ENCODE data around the gene RPP25.

Gene RPP25

DNA sequence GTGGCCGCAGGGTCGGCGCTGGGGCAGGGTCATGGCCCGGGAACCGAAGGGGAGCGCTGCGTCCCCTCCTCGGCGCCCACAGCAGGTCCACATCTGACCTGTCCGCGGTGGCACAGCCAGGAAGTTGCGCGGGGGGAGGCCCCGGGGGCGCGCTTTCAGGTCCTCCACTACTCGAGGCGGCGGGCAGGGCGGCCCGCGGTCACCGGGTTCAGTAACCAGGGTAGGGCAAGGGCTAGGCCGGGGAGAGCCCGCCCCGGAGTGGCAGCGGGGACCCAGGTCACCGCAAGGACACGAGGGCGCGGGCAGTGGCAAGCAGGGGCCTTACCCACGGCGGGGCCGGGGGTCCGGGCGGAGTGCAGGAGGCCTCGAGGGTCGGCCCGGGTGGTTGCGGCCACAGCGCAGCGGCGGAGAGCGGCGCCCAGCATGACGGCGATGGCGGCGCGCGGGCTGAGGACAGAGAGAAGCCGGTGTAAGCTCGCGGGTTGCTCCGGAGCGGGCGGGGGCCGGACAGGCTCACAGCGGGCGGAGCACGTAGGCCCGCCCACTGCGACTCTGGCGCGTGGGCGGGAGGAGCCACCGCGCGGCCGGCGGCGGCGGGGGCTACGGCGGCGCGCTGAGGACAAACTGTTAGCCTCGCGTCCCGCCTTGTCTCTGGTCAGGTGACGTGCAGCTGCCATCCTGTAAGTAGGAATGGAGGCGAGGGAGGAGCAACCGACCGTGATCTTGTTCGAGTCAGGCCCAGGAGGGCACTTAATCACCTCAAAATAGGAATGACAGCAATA is 18.8 kb downstream of the RPP25 start, which contains the start of gene COX5A (continued):
- no peak for TF ChIP-seq ZNF473 (tag by site-specific recombination; IDR thresholded peaks at IDR 0.05)
- peak; percentile 74 for TF ChIP-seq IKZF3 (tag by site-specific recombination; IDR thresholded peaks at IDR 0.05)
- TF ChIP-seq WT1 (tag by site-specific recombination; IDR thresholded peaks at IDR 0.05) = peak; percentile 10
- peak; percentile 90 for TF ChIP-seq GLIS2 (tag by site-specific recombination; IDR thresholded peaks at IDR 0.05)
- TF ChIP-seq ZNF37A (tag by site-specific recombination; IDR thresholded peaks at IDR 0.05) = no peak
- no peak for TF ChIP-seq ELK4 (IDR thresholded peaks at IDR 0.05; ENCODE audit: borderline replicate concordance, low read depth, low read length)
- TF ChIP-seq PRDM1 (tag by site-specific recombination; IDR thresholded peaks at IDR 0.05) = no peak
- TF ChIP-seq ZNF26 (tag by site-specific recombination; IDR thresholded peaks at IDR 0.05) = no peak
- no peak for TF ChIP-seq ZFP69B (tag by site-specific recombination; IDR thresholded peaks at IDR 0.05)
- no peak for TF ChIP-seq ZNF624 (tag by site-specific recombination; IDR thresholded peaks at IDR 0.05)
- no peak for TF ChIP-seq RBAK (tag by site-specific recombination; IDR thresholded peaks at IDR 0.05)
- TF ChIP-seq ZIC2 (tag by site-specific recombination; IDR thresholded peaks at IDR 0.05) = peak; percentile 94
- no peak for TF ChIP-seq SALL2 (tag by site-specific recombination; IDR thresholded peaks at IDR 0.05; ENCODE audit: borderline replicate concordance)
- TF ChIP-seq ZNF133 (tag by site-specific recombination; IDR thresholded peaks at IDR 0.05) = no peak
- TF ChIP-seq KLF7 (tag by site-specific recombination; IDR thresholded peaks at IDR 0.05; ENCODE audit: borderline replicate concordance) = no peak
- TF ChIP-seq TCF7L2 (IDR thresholded peaks at IDR 0.05; ENCODE audit: borderline replicate concordance, low read depth, low read length) = no peak
- peak; percentile 86 for TF ChIP-seq YY2 (tag by site-specific recombination; IDR thresholded peaks at IDR 0.05)
- TF ChIP-seq, protein P1, sequence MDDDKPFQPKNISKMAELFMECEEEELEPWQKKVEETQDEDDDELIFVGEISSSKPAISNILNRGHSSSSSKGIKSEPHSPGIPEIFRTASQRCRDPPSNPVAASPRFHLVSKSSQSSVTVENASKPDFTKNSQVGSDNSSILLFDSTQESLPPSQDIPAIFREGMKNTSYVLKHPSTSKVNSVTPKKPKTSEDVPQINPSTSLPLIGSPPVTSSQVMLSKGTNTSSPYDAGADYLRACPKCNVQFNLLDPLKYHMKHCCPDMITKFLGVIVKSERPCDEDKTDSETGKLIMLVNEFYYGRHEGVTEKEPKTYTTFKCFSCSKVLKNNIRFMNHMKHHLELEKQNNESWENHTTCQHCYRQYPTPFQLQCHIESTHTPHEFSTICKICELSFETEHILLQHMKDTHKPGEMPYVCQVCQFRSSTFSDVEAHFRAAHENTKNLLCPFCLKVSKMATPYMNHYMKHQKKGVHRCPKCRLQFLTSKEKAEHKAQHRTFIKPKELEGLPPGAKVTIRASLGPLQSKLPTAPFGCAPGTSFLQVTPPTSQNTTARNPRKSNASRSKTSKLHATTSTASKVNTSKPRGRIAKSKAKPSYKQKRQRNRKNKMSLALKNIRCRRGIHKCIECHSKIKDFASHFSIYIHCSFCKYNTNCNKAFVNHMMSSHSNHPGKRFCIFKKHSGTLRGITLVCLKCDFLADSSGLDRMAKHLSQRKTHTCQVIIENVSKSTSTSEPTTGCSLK (tag by site-specific recombination; IDR thresholded peaks at IDR 0.05) = no peak
- no peak for TF ChIP-seq ZNF155 (tag by site-specific recombination; IDR thresholded peaks at IDR 0.05)
- TF ChIP-seq, protein P2, sequence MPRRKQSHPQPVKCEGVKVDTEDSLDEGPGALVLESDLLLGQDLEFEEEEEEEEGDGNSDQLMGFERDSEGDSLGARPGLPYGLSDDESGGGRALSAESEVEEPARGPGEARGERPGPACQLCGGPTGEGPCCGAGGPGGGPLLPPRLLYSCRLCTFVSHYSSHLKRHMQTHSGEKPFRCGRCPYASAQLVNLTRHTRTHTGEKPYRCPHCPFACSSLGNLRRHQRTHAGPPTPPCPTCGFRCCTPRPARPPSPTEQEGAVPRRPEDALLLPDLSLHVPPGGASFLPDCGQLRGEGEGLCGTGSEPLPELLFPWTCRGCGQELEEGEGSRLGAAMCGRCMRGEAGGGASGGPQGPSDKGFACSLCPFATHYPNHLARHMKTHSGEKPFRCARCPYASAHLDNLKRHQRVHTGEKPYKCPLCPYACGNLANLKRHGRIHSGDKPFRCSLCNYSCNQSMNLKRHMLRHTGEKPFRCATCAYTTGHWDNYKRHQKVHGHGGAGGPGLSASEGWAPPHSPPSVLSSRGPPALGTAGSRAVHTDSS (tag by site-specific recombination; IDR thresholded peaks at IDR 0.05) = 0 out of 2 replicates have a peak, but pooled peaks have one; percentile 8
- no peak for TF ChIP-seq ZNF747 (tag by site-specific recombination; IDR thresholded peaks at IDR 0.05)
- no peak for TF ChIP-seq ZNF266 (tag by site-specific recombination; IDR thresholded peaks at IDR 0.05; ENCODE audit: low read depth)
- TF ChIP-seq KLF1 (tag by site-specific recombination; IDR thresholded peaks at IDR 0.05) = peak; percentile 45; the same call in 1 of the 2 replicates
- no peak for TF ChIP-seq ZNF214 (tag by site-specific recombination; IDR thresholded peaks at IDR 0.05; ENCODE audit: borderline replicate concordance)
- no peak for TF ChIP-seq ZNF555 (tag by site-specific recombination; conservative IDR thresholded peaks at IDR 0.05)
- TF ChIP-seq, protein P3, sequence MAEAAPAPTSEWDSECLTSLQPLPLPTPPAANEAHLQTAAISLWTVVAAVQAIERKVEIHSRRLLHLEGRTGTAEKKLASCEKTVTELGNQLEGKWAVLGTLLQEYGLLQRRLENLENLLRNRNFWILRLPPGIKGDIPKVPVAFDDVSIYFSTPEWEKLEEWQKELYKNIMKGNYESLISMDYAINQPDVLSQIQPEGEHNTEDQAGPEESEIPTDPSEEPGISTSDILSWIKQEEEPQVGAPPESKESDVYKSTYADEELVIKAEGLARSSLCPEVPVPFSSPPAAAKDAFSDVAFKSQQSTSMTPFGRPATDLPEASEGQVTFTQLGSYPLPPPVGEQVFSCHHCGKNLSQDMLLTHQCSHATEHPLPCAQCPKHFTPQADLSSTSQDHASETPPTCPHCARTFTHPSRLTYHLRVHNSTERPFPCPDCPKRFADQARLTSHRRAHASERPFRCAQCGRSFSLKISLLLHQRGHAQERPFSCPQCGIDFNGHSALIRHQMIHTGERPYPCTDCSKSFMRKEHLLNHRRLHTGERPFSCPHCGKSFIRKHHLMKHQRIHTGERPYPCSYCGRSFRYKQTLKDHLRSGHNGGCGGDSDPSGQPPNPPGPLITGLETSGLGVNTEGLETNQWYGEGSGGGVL (tag by site-specific recombination; IDR thresholded peaks at IDR 0.05) = peak; percentile 60
- no peak; the same call in none of the 2 replicates for TF ChIP-seq ZBTB17 (tag by site-specific recombination; IDR thresholded peaks at IDR 0.05)
- no peak for TF ChIP-seq ZNF23 (tag by site-specific recombination; IDR thresholded peaks at IDR 0.05; ENCODE audit: borderline replicate concordance)
- TF ChIP-seq ZNF785 (tag by site-specific recombination; IDR thresholded peaks at IDR 0.05) = no peak
- TF ChIP-seq ZSCAN4 (tag by site-specific recombination; IDR thresholded peaks at IDR 0.05) = no peak
- TF ChIP-seq KLF16 (tag by site-specific recombination; IDR thresholded peaks at IDR 0.05) = peak; percentile 87
- TF ChIP-seq ZNF132 (tag by site-specific recombination; IDR thresholded peaks at IDR 0.05; ENCODE audit: borderline replicate concordance) = no peak

Data from HEK293 (cell line).